ENCODE results near the gene CLIC4. TPM values are rescaled to one million over a fixed set of nuclear protein-coding genes. Genes with fewer than 3 reads are reported as not detected.
A peak's percentile ranks its signal among the peaks of the same experiment; 100 is the strongest.

Gene CLIC4
- total RNA-seq, 6 experiments from 2014 or later = 35.0 to 63.6 (median 44.3) TPM

- Histone ChIP-seq H3K4me3 (no peak overlapping the region), H3K36me3 (no peaks in the 10 kb centered on the region), H3K27ac (no peak overlapping the region), H3K4me1 (peaks cover 0 to 33% (median 12%) of the 10 kb centered on the region in 4 donors), H3K9me3 (no peaks in the 10 kb centered on the region), H3K27me3 (no peaks in the 10 kb centered on the region)
- 57% methylated on average over 5 of the region's 5 CpGs for WGBS (ENCODE audit: insufficient coverage, low coverage, low lambda C conversion rate, missing lambda C conversion rate)
- intact Hi-C loops (cut with DNase I) = no loop called here
- no peak for TF ChIP-seq POLR2A (IDR thresholded peaks at IDR 0.05)
- no peak for TF ChIP-seq CTCF (IDR thresholded peaks at IDR 0.05)
- DNase-seq (no peak), ATAC-seq (peak in 1 of 4 donors; percentile 36)
Measured at GRCh38 chr1:24759492-24759891, 14.2 kb downstream of the CLIC4 start.

DNA sequence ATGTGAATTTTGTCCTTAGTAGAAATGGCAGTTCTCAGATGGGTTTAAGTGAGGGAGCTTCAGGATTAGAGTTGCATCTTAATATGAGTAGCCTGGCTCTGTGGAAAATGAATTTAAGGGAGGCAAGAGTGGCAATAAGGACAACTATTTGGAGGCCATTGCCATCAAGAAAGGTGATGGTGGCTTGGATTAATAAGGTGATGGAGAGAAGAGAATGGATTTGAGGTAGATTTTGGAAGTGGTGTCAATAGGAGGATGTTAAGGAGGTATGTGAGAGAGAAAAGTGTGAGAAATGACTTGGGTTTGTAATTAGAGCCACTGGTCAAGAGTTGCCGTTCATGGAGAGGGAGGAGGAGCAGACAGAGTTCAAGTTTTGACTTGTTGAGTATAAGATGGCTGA is 16.3 kb downstream of the CLIC4 start:
- Histone ChIP-seq H3K4me1 (peaks cover 0 to 44% (median 19%) of the 10 kb centered on the region in 4 donors), H3K9me3 (no peaks in the 10 kb centered on the region), H3K4me3 (no peak overlapping the region), H3K36me3 (no peaks in the 10 kb centered on the region), H3K27ac (no peak overlapping the region), H3K27me3 (no peaks in the 10 kb centered on the region)
- TF ChIP-seq CTCF (IDR thresholded peaks at IDR 0.05) (no peak), POLR2A (IDR thresholded peaks at IDR 0.05) (no peak)
- WGBS (ENCODE audit: insufficient coverage, low coverage, low lambda C conversion rate, missing lambda C conversion rate) = 73% methylated on average over 1 of the region's 1 CpG
- DNase-seq (no peak), ATAC-seq (no peak)
- intact Hi-C loops (cut with DNase I) = no loop called here

DNA sequence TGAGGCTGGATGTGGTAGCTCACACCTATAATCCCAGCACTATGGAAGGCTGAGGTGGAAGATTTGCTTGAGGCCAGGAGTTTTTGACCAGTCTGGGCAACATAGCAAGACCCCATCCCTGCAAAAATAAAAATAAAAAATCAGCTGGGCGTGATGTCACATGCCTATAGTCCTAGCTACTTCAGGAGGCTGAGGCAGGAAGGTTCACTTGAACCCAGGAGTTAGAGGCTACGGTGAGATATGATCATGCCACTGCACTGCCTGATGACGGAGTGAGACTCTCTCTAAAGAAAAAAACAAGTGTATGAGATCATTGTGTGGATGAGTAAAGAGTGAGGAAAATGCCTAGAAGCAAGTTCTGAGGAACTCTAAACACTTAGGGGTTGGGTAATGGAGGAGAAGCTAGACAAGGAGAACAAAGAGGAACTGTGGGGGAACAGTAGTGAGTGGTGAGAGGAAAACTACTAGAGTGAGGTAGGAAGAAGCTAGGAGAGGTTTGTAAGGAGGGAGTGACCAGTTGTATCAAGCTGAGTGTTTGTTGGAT is 17.0 kb downstream of the CLIC4 start:
- H3K9me3 ChIP-seq = no peaks in the 10 kb centered on the region
- intact Hi-C loops (cut with DNase I) = no loop called here
- H3K4me3 ChIP-seq = no peak overlapping the region
- no peaks in the 10 kb centered on the region for H3K36me3 ChIP-seq
- H3K27me3 ChIP-seq = no peaks in the 10 kb centered on the region
- peak in 3 of 4 donors; percentile 21 to 34 (median 27) for ATAC-seq
- H3K4me1 ChIP-seq = peaks cover 0 to 50% (median 22%) of the 10 kb centered on the region in 4 donors
- WGBS (ENCODE audit: insufficient coverage, low coverage, low lambda C conversion rate, missing lambda C conversion rate) = 90% methylated on average over 3 of the region's 3 CpGs
- no peak for DNase-seq
- H3K27ac ChIP-seq = peak overlapping the region in 1 of 3 donors; percentile 3
- no peak for TF ChIP-seq POLR2A (IDR thresholded peaks at IDR 0.05)
- no peak for TF ChIP-seq CTCF (IDR thresholded peaks at IDR 0.05)

DNA sequence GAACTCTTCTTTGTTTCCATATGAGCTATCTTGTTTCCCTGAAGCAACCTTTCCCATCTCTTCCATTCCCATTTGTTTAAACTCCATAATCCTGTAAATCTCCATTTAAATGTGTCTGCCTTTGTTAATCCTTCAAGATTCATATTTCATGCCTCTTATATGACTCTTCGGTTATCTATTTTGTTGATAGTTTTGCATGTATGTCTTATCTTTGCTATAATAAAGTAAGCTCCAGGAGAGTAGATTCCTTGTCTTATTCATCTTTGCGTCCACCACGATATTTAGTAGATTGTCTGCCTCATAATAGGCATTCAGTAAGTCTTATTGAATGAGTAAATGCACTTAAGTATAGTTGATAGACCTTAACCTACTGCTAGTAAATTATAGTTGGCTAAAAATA is 18.4 kb downstream of the CLIC4 start:
- H3K9me3 ChIP-seq = no peaks in the 10 kb centered on the region
- TF ChIP-seq CTCF (IDR thresholded peaks at IDR 0.05) (no peak), POLR2A (IDR thresholded peaks at IDR 0.05) (no peak)
- H3K4me3 ChIP-seq = no peak overlapping the region
- DNase-seq (no peak), ATAC-seq (no peak)
- no peak overlapping the region for H3K27ac ChIP-seq
- intact Hi-C loops (cut with DNase I) = no loop called here
- peaks cover 0 to 62% (median 28%) of the 10 kb centered on the region in 4 donors for H3K4me1 ChIP-seq
- WGBS (ENCODE audit: insufficient coverage, low coverage, low lambda C conversion rate, missing lambda C conversion rate) = 89% methylated on average over 3 of the region's 3 CpGs
- H3K36me3 ChIP-seq = no peaks in the 10 kb centered on the region
- H3K27me3 ChIP-seq = no peaks in the 10 kb centered on the region
